GM20000 (cell line): ENCODE results near the gene CDC34.

Experiments used
- DNase-seq: peaks from one replicate; pipeline ENCODE4 v3.0.0; 2012; ENCODE audit warnings: low spot score
- TF ChIP-seq, protein P1 (sequence below): IDR thresholded peaks from 2 replicates; pipeline ENCODE4 v1.5.1; 2012; ENCODE audit warnings: mild to moderate bottlenecking, control low read depth; ENCODE audit errors: extremely low read depth, missing control alignments

Gene CDC34

DNA sequence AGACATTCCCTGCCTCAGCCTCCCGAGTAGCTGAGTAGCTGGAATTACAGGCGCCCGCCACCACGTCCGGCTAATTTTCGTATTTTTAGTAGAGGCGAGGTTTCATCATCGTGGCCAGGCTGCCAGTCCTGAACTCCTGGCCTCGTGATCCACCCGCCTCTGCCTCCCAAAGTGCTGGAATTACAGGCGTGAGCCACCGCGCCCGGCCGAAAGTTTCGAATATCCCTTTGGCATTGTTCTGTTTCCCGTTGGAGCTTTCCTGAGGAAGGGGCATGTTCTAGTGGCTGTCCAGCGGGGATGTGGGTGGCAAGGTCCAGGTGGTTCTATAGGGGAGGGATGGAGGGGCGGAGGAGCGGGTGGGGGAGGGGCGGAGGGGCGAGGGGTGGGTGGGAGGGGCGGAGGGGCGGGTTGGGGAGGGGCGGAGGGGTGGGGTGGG is 38.7 kb downstream of the CDC34 start:
- TF ChIP-seq, protein P1, sequence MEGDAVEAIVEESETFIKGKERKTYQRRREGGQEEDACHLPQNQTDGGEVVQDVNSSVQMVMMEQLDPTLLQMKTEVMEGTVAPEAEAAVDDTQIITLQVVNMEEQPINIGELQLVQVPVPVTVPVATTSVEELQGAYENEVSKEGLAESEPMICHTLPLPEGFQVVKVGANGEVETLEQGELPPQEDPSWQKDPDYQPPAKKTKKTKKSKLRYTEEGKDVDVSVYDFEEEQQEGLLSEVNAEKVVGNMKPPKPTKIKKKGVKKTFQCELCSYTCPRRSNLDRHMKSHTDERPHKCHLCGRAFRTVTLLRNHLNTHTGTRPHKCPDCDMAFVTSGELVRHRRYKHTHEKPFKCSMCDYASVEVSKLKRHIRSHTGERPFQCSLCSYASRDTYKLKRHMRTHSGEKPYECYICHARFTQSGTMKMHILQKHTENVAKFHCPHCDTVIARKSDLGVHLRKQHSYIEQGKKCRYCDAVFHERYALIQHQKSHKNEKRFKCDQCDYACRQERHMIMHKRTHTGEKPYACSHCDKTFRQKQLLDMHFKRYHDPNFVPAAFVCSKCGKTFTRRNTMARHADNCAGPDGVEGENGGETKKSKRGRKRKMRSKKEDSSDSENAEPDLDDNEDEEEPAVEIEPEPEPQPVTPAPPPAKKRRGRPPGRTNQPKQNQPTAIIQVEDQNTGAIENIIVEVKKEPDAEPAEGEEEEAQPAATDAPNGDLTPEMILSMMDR, result no peak
- no peak for DNase-seq

DNA sequence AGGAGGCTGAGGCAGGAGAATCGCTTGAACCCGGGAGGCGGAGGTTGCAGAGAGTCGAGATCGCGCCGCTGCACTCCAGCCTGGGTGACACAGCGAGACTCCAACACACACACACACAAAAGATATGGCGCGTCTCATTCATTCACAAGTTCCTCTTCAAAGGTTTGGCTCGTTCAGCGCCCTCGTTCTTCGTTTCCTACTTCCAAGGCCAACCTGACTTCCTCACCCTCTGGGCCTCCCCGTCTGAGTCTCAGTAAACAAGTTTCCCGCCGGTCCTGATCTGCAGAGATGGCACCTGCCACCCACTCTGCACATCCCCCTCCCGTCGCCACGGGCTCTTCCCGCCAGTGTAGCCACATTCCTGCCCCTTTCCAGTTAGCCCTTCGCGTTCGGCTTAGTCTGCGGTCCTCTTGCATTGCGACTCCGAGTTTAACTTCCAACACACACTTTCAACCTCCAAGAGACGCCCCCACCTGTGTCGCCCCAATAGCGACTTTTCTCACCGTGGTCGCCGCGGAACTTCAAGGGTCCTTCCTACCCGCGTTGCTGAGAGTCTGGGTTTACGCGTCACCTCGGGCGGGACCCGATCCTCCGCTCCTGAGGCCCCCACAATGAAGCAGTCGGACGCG is 39.5 kb downstream of the CDC34 start:
- TF ChIP-seq, protein P1, result no peak
- no peak for DNase-seq

DNA sequence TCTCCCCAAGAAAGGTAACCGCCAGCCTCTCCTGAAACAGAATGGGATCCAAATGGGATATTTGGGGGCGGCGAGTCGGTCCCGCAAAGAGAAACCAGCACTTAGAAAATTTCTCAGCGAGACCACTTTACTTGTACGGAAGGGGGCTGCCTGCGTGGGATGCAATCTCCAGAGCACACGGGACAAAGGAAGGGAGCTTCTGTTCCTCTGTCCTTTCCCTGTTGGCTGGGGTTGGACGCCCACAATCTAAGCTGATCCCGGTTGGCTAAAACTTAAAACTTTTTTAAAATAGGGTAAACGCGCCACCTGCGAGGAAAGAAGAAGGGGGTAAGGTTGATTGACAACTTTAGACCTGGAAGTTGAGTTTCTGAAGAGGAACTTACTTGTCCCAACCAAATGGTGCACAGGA is 40.0 kb downstream of the CDC34 start:
- TF ChIP-seq, protein P1, result no peak
- no peak for DNase-seq

DNA sequence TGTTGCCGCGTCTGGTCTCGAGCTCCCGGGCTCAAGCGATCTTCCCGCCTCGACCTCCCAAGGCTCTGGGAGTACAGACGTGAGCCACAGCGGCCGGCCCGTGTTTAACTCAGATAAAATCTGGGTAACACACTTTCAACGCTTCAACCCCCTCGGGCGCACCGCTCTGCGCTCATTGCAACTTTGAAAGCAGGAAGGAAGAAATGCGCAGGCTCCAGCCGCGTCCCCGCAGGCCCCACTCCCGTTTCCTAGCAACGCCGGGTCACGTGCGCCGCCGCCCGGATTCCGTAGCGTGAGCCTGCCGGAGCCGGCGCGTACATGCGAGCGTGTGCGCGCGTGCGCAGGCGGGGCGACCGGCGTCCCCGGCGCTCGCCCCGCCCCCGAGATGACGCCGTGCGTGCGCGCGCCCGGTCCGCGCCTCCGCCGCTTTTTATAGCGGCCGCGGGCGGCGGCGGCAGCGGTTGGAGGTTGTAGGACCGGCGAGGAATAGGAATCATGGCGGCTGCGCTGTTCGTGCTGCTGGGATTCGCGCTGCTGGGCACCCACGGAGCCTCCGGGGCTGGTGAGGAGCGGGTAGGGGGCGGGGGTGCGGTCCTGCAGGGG is 40.7 kb downstream of the CDC34 start, which contains the start of gene BSG:
BSG (plus strand) TSS at position 457 of the 603 bp plus-strand sequence; CDS start at position 496, 39 bp downstream.
- DNase-seq, result peak; percentile 100
- TF ChIP-seq, protein P1, result no peak

DNA sequence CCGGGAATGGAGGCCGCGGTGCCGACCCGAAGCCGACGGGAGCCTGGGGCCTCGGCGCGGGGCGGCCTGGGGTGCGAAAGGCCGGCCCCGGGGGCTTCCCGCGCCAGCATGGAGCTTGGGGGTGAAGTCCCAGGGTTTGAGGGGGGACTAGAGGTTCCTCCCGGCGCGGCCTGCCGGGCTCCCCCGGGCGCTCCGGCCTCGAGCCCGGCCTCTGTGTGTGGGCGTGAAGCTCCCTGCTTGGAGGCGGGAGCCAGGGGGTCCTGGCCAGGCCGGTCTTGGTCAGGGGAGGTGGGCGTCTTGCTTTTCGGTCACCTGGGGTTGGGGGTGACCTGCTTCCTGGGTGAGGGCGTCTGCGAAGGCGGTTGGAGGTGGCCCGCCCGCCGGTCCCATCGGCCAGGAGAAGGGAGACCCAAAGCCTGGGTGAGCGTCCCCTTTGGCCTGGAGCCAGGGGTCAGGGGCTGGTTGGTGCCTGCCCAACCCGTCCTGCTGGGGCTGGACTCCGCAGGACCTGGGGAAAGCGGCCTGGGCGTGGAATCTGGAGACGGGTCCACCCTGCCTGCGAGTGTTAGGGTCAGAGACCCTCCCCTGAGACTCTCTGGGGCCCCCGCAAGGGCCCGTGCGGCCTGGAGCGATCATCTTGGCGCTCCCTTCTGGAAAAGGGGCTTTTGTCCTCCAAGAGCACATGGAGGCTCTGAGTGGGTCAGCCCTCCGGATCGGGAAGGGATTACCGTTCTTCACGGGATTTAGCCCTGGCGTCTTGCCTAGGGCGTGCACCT is 41.4 kb downstream of the CDC34 start:
- DNase-seq, result no peak
- TF ChIP-seq, protein P1, result no peak

DNA sequence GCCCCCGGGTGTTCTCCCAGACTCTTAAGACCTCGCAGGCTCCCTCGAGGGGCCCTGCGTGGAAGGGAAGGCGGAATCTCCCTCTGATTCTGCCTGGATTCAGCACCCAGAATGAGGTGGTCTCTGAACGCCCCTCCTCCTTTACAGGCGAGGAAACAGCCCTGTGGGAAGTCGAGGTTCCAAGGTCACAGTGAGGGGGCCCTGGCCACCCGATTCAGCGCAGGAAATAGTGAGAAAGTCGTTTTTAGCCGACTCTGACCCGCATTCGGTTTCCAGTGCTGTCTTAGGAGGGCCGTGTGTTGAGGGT is 41.9 kb downstream of the CDC34 start:
- no peak for DNase-seq
- TF ChIP-seq, protein P1, result no peak

DNA sequence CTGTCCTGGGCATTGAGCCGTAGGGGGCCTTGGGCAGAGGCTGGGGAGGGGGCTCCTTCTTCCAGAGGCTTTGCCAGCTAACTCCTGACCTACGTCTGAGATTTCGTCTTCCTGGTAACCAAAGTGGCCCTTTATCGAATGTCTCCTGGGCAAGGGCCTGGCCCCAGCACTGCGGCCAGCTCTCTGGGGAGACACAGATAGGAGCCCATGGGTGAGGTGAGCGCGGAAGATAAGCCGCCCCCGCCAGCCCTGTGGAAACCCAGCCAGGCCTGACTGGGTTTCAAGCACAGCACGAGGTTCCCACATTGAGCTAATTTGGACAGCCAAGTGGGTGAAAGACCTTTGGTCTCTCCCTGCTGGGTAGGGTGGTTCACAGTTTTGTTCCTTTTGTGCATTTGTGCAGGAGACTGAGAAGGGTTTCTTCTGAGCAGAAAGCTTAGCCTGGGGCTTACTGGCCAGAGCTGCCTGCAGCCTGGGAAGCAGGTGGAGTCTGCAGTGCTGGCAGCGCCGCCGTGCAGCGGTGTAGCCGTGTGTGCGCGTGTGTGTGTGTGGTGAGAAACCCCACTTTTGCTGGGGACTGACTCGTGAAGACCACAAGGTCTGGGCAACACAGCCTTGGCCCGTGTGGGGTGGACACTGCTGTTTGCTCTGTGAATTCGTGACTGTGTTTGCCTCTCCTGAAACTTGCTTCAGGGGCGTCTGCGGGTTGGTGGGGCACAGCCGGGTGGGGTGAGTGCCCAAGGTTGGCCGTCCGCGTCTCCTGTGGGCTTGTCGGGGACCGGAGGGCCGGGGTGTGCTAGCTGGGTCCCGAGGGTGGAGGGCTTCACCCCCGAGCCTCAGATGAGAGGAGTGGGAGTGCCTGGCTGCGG is 43.3 kb downstream of the CDC34 start:
- TF ChIP-seq, protein P1, result no peak
- DNase-seq, result peak; percentile 77
